SU-DHL-6 (cell line): ENCODE measurements around the gene RCAN2.

Source experiments
- H2AFZ ChIP-seq: fragments of 200-600 bp; sonication (generic); 2 replicates; pipeline ENCODE4 v1.6.1; 2014; ENCODE audit warnings: low read depth, mild to moderate bottlenecking, moderate library complexity, mixed read lengths, antibody characterized with exemption, low read length; ENCODE audit not compliant: severe bottlenecking
- H3F3A ChIP-seq: fragments of 200-600 bp; shearing (Covaris generic); 2 replicates; pipeline ENCODE4 v1.6.0; 2016; ENCODE audit warnings: antibody characterized with exemption, mild to moderate bottlenecking; ENCODE audit not compliant: insufficient read depth
- H3K27ac ChIP-seq: fragments of 200-600 bp; sonication (generic); 2 replicates; pipeline ENCODE4 v1.5.1; 2016; ENCODE audit warnings: low read depth, mild to moderate bottlenecking, low read length, moderate library complexity, mixed read lengths
- H3K27me3 ChIP-seq: fragments of 200-600 bp; sonication (generic), shearing (Covaris generic); 2 replicates; pipeline ENCODE4 v1.6.0; 2014; ENCODE audit warnings: mild to moderate bottlenecking, low read length
- H3K36me3 ChIP-seq: fragments of 200-600 bp; sonication (generic); 2 replicates; pipeline ENCODE4 v1.6.1; 2014; ENCODE audit warnings: mild to moderate bottlenecking, low read length, mixed read lengths
- H3K4me2 ChIP-seq: fragments of 300-600, 200-600 bp; shearing (Covaris generic), sonication (generic); 2 replicates; pipeline ENCODE4 v1.6.0; 2014; ENCODE audit warnings: low read length, low read depth, mild to moderate bottlenecking; ENCODE audit not compliant: poor library complexity, severe bottlenecking
- H3K4me3 ChIP-seq: fragments of 200-600 bp; sonication (generic); 2 replicates; pipeline ENCODE4 v1.5.1; 2014; ENCODE audit warnings: antibody characterized with exemption, low read length, mild to moderate bottlenecking, mixed read lengths; ENCODE audit not compliant: insufficient read depth, poor library complexity, severe bottlenecking
- H3K79me2 ChIP-seq: fragments of 200-600 bp; sonication (generic); 2 replicates; pipeline ENCODE4 v1.6.1; 2014; ENCODE audit warnings: mild to moderate bottlenecking, low read length, moderate library complexity; ENCODE audit not compliant: insufficient read depth
- H3K9ac ChIP-seq: fragments of 200-600 bp; sonication (generic); 2 replicates; pipeline ENCODE4 v1.7.0; 2014; ENCODE audit warnings: mild to moderate bottlenecking, low read length
- H3K9me2 ChIP-seq: fragments of 200-600 bp; sonication (generic); replicated peaks from 2 replicates; pipeline ENCODE4 v1.6.1; 2014; ENCODE audit warnings: low read length; ENCODE audit not compliant: insufficient read depth
- H3K9me3 ChIP-seq: fragments of 200-600 bp; sonication (generic); 2 replicates; pipeline ENCODE4 v1.6.1; 2014; ENCODE audit warnings: low read length, mixed read lengths; ENCODE audit not compliant: insufficient read depth
- H4K20me1 ChIP-seq: fragments of 200-600 bp; sonication (generic); 2 replicates; pipeline ENCODE4 v1.6.1; 2014; ENCODE audit warnings: low read depth, mild to moderate bottlenecking, antibody characterized with exemption, low read length, moderate library complexity, mixed read lengths
- EZH2phosphoT487 ChIP-seq: fragments of 200-600 bp; sonication (generic), shearing (Covaris generic); conservative IDR thresholded peaks from 2 replicates; pipeline ENCODE4 v1.6.1; 2018; ENCODE audit warnings: mild to moderate bottlenecking, antibody characterized with exemption, low read length, moderate library complexity, mixed read lengths
- TF ChIP-seq, protein P1 (sequence below): fragments of 200-600 bp; sonication (generic); IDR thresholded peaks from one replicate; pipeline ENCODE4 v1.5.1; 2017; ENCODE audit warnings: antibody characterized with exemption, mild to moderate bottlenecking, low read length, moderate library complexity; ENCODE audit not compliant: insufficient read depth, poor library complexity, severe bottlenecking

Gene RCAN2

DNA sequence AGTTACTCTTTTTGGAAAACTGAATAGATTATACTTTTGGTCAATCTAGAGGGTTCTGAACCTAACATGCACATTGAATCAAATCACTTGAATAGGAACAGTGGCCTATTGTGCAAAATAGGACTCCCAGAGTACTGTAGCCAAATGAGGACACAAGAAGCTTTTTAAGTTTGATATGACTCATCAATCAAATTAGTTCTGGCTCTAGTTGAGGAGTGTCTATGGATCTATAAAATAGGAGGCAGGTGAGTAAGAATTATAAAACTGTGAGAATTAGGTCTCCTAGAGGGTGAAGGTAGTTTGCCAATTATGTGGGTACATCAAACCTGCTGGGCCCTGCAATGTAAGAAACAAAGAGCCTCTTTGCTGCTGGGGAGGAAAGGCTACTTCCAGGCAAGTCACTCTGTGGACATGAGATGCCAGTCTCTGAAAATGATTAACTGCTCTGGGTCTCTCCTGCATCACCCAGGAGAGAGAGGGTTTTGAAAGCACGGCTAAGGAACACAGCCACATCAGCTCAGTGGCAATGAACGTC is 112.3 kb downstream of the RCAN2 start:
- Histone ChIP-seq H3K9me2 (no peaks in the 10 kb centered on the region), H4K20me1 (no peaks in the 10 kb centered on the region), H3K27ac (no peak overlapping the region), H2AFZ (no peak overlapping the region), H3K4me2 (no peak overlapping the region), H3K9ac (no peak overlapping the region), H3K9me3 (no peaks in the 10 kb centered on the region), H3K36me3 (no peaks in the 10 kb centered on the region), H3K27me3 (no peaks in the 10 kb centered on the region), H3K4me3 (no peak overlapping the region), H3K79me2 (no peaks in the 10 kb centered on the region), H3F3A (peaks cover 6% of the 10 kb centered on the region; the same call in 1 of the 2 replicates)
- no peak for TF ChIP-seq EZH2phosphoT487
- TF ChIP-seq, protein P1, sequence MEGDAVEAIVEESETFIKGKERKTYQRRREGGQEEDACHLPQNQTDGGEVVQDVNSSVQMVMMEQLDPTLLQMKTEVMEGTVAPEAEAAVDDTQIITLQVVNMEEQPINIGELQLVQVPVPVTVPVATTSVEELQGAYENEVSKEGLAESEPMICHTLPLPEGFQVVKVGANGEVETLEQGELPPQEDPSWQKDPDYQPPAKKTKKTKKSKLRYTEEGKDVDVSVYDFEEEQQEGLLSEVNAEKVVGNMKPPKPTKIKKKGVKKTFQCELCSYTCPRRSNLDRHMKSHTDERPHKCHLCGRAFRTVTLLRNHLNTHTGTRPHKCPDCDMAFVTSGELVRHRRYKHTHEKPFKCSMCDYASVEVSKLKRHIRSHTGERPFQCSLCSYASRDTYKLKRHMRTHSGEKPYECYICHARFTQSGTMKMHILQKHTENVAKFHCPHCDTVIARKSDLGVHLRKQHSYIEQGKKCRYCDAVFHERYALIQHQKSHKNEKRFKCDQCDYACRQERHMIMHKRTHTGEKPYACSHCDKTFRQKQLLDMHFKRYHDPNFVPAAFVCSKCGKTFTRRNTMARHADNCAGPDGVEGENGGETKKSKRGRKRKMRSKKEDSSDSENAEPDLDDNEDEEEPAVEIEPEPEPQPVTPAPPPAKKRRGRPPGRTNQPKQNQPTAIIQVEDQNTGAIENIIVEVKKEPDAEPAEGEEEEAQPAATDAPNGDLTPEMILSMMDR = no peak

DNA sequence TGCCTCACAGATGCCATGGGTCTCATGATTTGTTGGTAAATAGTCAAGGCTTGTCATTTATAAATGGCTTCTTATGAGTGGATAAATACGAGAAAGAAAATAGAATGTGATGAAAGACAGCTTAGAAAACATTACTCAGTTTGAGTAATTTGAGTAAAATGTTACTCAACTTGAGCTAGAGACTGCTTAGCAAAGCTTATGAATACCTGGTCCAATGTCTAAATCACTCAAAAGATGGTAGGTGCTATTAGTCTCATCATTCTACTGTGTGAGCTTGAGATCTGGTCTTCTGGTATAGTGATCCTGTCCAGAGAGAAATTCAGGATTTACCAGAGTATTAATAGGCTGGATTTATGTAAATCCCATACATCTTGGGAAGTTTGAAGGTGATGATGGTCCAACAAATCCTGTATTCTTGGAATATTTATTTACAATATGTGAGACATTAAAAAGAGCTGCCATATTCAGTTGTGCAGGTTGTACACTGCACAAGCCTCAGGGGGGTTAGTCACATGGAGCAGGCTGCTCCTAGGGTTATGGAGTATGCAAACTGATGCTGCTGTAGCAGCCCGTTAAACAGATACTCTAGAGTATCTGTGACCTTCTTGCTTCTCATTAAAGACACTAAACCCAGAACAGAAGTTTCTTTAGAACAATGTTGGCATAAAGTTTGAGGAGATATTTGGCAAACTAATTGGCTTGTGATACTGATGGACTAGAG is 112.9 kb downstream of the RCAN2 start:
- Histone ChIP-seq H3K4me2 (no peak overlapping the region), H3K27ac (no peak overlapping the region), H3K9ac (no peak overlapping the region), H4K20me1 (no peaks in the 10 kb centered on the region), H3K4me3 (no peak overlapping the region), H3K9me3 (no peaks in the 10 kb centered on the region), H3F3A (peaks cover 6% of the 10 kb centered on the region; the same call in 1 of the 2 replicates), H2AFZ (no peak overlapping the region), H3K27me3 (no peaks in the 10 kb centered on the region), H3K79me2 (no peaks in the 10 kb centered on the region), H3K9me2 (no peaks in the 10 kb centered on the region), H3K36me3 (no peaks in the 10 kb centered on the region)
- TF ChIP-seq, protein P1 = no peak
- no peak for TF ChIP-seq EZH2phosphoT487

GRCh38 chr6:46377209-46377608 is 114.0 kb downstream of the RCAN2 start:
- TF ChIP-seq EZH2phosphoT487 = no peak
- TF ChIP-seq, protein P1 = no peak
- H3K9me2 ChIP-seq = no peaks in the 10 kb centered on the region
- H4K20me1 ChIP-seq = no peaks in the 10 kb centered on the region
- peak overlapping the region; percentile 79 for H2AFZ ChIP-seq
- H3K9ac ChIP-seq = peak overlapping the region; percentile 18; the same call in 1 of the 2 replicates
- H3K27me3 ChIP-seq = no peaks in the 10 kb centered on the region
- no peaks in the 10 kb centered on the region for H3K9me3 ChIP-seq
- H3K36me3 ChIP-seq = no peaks in the 10 kb centered on the region
- H3K79me2 ChIP-seq = no peaks in the 10 kb centered on the region
- peak overlapping the region; percentile 56 for H3K27ac ChIP-seq
- H3F3A ChIP-seq = peaks cover 6% of the 10 kb centered on the region; the same call in 1 of the 2 replicates
- peak overlapping the region; percentile 15 for H3K4me3 ChIP-seq
- peak overlapping the region; percentile 62 for H3K4me2 ChIP-seq
